ENCODE data around the gene INPP5A. TPM values are rescaled to one million over a fixed set of nuclear protein-coding genes. Genes with fewer than 3 reads are reported as not detected.

Gene INPP5A
- total RNA-seq, 2 donors from 2014 or later = 14.8 to 18.6 TPM

- DNase-seq (ENCODE audit: low spot score) (no peak), ATAC-seq (no peak)
- peaks cover 41 to 45% of the 10 kb centered on the region in 2 donors for H3K4me1 Mint-ChIP-seq (ENCODE audit: low read depth in 2 of 2)
- no peaks in the 10 kb centered on the region for H3K36me3 Mint-ChIP-seq
- peak overlapping the region; percentile 63 for H3K4me3 Mint-ChIP-seq
- H3K27ac Mint-ChIP-seq = peak overlapping the region; percentile 4 to 72
- peaks cover 0 to 2% of the 10 kb centered on the region in 2 donors for H3K27me3 Mint-ChIP-seq
- H3K9me3 Mint-ChIP-seq = no peaks in the 10 kb centered on the region
Measured at GRCh38 chr10:132539894-132540293, 2.3 kb downstream of the INPP5A start.

- Mint-ChIP-seq H3K4me1 (ENCODE audit: low read depth in 2 of 2) (peaks cover 42% of the 10 kb centered on the region in 2 donors), H3K27ac (peak overlapping the region; percentile 4 to 72), H3K36me3 (no peaks in the 10 kb centered on the region), H3K4me3 (peak overlapping the region; percentile 63), H3K27me3 (peaks cover 0 to 2% of the 10 kb centered on the region in 2 donors), H3K9me3 (no peaks in the 10 kb centered on the region)
- DNase-seq (ENCODE audit: low spot score) (no peak), ATAC-seq (no peak)
Measured at GRCh38 chr10:132540456-132540855, 2.9 kb downstream of the INPP5A start.

- DNase-seq (ENCODE audit: low spot score) (no peak), ATAC-seq (no peak)
- peak overlapping the region in 1 of 2 donors; percentile 13 for H3K27ac Mint-ChIP-seq
- peaks cover 0 to 2% of the 10 kb centered on the region in 2 donors for H3K27me3 Mint-ChIP-seq
- H3K4me1 Mint-ChIP-seq (ENCODE audit: low read depth in 2 of 2) = peaks cover 45 to 47% of the 10 kb centered on the region in 2 donors
- no peaks in the 10 kb centered on the region for H3K9me3 Mint-ChIP-seq
- H3K4me3 Mint-ChIP-seq = peak overlapping the region; percentile 63
- H3K36me3 Mint-ChIP-seq = no peaks in the 10 kb centered on the region
Measured at GRCh38 chr10:132541129-132541528, 3.5 kb downstream of the INPP5A start.

- Mint-ChIP-seq H3K4me1 (ENCODE audit: low read depth in 2 of 2) (peaks cover 44 to 47% of the 10 kb centered on the region in 2 donors), H3K27me3 (peaks cover 0 to 2% of the 10 kb centered on the region in 2 donors), H3K27ac (peak overlapping the region in 1 of 2 donors; percentile 13), H3K36me3 (no peaks in the 10 kb centered on the region), H3K9me3 (no peaks in the 10 kb centered on the region), H3K4me3 (peak overlapping the region; percentile 57)
- peak; percentile 32 for DNase-seq (ENCODE audit: low spot score)
- ATAC-seq = no peak
Measured at GRCh38 chr10:132541601-132542011, 4.0 kb downstream of the INPP5A start.

- Mint-ChIP-seq H3K27me3 (peaks cover 0 to 2% of the 10 kb centered on the region in 2 donors), H3K27ac (no peak overlapping the region), H3K4me3 (peak overlapping the region; percentile 22), H3K9me3 (no peaks in the 10 kb centered on the region), H3K36me3 (no peaks in the 10 kb centered on the region), H3K4me1 (ENCODE audit: low read depth in 2 of 2) (peaks cover 46 to 47% of the 10 kb centered on the region in 2 donors)
- ATAC-seq (no peak), DNase-seq (ENCODE audit: low spot score) (peak; percentile 54)
Measured at GRCh38 chr10:132542086-132542775, 4.6 kb downstream of the INPP5A start.

DNA sequence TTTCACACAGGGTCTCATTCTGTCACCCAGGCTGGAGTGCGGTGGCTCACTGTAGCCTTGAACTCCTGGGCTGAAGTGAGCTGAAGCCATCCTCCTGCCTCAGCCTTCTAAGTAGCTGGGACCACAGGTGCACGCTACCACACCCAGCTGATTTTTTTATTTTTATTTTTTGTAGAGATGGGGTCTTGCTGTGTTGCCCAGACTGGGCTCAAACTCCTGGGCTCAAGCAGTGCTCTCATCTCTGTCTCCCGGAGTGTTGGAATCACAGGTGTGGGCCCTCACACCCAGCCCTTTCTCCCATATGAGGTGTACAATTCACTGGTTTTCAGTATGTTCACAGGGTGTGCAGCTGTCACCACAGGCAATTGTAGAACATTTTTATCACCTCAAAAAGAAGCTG is 5.2 kb downstream of the INPP5A start:
- no peak for ATAC-seq
- DNase-seq (ENCODE audit: low spot score) = no peak
- Mint-ChIP-seq H3K4me3 (peak overlapping the region; percentile 3), H3K36me3 (no peaks in the 10 kb centered on the region), H3K27me3 (peaks cover 0 to 2% of the 10 kb centered on the region in 2 donors), H3K9me3 (no peaks in the 10 kb centered on the region), H3K4me1 (ENCODE audit: low read depth in 2 of 2) (peaks cover 46 to 47% of the 10 kb centered on the region in 2 donors), H3K27ac (no peak overlapping the region)

DNA sequence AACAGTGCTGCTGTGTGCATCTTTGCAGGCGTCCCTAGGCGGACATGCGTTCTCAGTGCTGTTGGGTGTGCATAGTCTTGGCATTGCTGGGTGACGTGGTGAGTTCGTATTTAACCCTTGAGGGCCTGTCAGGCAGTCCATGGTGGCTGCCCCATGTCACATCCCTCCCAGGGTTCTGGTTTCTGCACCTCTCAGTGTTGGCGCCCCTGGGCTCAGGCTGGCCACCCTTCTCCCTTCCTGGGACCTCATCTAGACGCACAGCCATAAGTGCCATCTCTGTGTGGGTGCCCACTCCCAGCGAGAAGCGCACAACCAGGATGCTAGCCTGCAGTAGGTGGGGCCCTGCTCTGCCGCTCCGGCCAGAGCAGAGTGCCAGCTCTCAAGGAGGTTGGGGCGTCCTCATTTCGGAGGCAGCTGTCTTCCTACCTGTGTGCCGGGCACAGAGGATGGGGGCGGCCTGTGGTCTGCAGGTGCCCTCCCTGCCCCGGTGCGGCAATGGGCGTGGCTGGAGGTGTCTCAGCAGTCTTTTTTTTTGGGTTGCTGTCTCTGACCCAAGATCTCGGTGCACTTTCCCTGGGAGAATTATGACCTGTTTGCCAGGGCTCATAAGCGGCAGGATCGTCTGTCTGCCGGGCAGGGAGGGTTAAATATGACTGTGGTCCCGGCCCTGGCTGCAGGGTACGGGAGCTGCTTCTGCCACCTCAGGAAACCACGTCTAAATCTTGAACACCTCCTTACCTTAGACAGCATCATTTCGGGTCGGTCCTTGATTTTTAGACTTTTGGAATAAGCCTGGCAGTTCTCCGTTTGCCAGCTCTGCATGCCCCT is 6.5 kb downstream of the INPP5A start:
- no peaks in the 10 kb centered on the region for H3K36me3 Mint-ChIP-seq
- no peak for ATAC-seq
- H3K27me3 Mint-ChIP-seq = peaks cover 0 to 2% of the 10 kb centered on the region in 2 donors
- no peaks in the 10 kb centered on the region for H3K9me3 Mint-ChIP-seq
- DNase-seq (ENCODE audit: low spot score) = peak; percentile 45
- peak overlapping the region; percentile 69 for H3K4me3 Mint-ChIP-seq
- H3K4me1 Mint-ChIP-seq (ENCODE audit: low read depth in 2 of 2) = peaks cover 40% of the 10 kb centered on the region in 2 donors
- peak overlapping the region; percentile 31 to 50 for H3K27ac Mint-ChIP-seq

- H3K4me1 Mint-ChIP-seq (ENCODE audit: low read depth in 2 of 2) = peaks cover 37 to 41% of the 10 kb centered on the region in 2 donors
- ATAC-seq (no peak), DNase-seq (ENCODE audit: low spot score) (peak; percentile 56)
- H3K9me3 Mint-ChIP-seq = no peaks in the 10 kb centered on the region
- H3K27me3 Mint-ChIP-seq = peaks cover 0 to 2% of the 10 kb centered on the region in 2 donors
- H3K27ac Mint-ChIP-seq = peak overlapping the region; percentile 31 to 50
- peak overlapping the region; percentile 69 for H3K4me3 Mint-ChIP-seq
- no peaks in the 10 kb centered on the region for H3K36me3 Mint-ChIP-seq
Measured at GRCh38 chr10:132544744-132545658, 7.4 kb downstream of the INPP5A start.

DNA sequence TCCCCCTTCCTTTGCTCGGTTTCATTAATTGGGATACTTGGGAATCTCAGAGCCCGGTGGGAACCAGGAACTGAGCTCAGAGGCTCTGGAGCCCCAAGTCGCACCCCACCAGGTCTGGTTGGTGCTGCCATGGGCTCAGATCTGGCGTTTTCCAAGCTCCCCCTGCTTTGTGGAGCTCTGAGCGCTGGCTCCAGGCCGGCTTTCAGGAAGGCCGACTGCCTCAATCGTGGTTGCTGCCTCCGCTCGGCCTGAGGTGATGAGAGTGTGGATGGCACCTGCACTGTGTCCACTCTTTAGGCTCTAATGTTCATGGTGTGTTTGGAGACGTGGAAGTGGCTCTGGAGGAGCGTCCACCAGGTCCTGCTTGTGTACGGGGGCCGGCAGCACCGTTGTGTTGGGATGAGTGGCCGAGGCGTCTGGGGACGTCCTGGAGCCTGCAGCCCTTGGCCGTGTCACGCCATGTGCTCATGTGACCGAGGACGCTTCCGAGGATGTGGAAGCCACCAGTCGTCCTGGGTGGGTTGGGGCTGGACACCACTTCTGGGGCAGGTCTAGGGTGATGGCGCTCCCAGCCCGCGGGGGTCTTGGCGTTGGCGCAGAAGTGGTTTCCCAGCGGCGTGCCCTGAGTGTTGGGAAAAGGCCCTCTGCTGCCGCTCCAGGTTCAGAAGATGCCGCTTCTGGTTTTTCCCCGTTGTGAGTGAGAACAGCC is 8.2 kb downstream of the INPP5A start:
- Mint-ChIP-seq H3K4me1 (ENCODE audit: low read depth in 2 of 2) (peaks cover 36 to 41% of the 10 kb centered on the region in 2 donors), H3K4me3 (no peak overlapping the region), H3K27ac (no peak overlapping the region), H3K27me3 (peaks cover 0 to 2% of the 10 kb centered on the region in 2 donors), H3K9me3 (no peaks in the 10 kb centered on the region), H3K36me3 (no peaks in the 10 kb centered on the region)
- no peak for ATAC-seq
- DNase-seq (ENCODE audit: low spot score) = peak; percentile 49

DNA sequence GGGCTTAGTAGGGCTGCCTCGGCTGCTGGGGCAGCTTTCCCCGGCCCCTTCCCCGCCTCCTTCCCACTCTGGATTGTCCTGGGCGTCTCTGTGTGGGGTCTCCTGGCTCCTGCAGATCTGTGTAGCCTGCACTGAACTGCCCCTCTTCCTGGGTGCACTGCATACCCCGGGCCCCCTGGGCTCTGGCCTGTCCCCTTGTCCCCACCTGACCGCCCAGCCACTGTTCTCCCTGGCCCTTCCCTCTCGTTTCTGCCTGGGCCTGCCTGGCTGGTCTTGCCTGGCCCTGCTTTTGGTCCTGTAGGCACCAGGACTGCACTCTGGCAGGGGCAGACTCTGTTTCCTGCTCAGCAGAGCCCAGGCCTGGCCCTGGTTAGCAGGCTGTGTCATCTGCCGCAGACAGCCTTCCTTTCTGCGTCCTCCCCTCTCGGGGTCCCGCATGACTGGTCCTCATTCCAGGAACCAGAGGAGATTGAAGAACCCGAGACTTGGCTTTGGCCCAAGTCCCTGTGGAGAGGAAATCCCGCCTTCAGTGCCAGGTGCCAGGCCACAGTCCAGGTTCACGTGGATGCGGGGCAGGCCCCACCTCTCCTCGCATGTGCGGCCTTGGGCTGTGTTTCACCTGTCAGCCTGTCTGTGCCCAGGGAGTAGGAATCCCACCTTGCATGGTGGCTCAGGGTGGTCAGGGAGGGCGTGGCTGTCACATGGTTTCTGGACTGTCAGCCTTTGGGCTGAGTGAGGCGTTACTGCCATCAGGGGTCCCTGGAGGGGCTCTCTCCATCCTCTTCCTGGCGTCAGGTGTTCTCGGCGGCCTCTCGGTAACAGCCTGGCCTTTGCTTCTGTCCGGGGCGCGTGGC is 9.2 kb downstream of the INPP5A start:
- DNase-seq (ENCODE audit: low spot score) (no peak), ATAC-seq (no peak)
- no peaks in the 10 kb centered on the region for H3K36me3 Mint-ChIP-seq
- H3K27ac Mint-ChIP-seq = no peak overlapping the region
- peaks cover 39 to 43% of the 10 kb centered on the region in 2 donors for H3K4me1 Mint-ChIP-seq (ENCODE audit: low read depth in 2 of 2)
- H3K4me3 Mint-ChIP-seq = no peak overlapping the region
- peaks cover 0 to 2% of the 10 kb centered on the region in 2 donors for H3K27me3 Mint-ChIP-seq
- H3K9me3 Mint-ChIP-seq = no peaks in the 10 kb centered on the region

DNA sequence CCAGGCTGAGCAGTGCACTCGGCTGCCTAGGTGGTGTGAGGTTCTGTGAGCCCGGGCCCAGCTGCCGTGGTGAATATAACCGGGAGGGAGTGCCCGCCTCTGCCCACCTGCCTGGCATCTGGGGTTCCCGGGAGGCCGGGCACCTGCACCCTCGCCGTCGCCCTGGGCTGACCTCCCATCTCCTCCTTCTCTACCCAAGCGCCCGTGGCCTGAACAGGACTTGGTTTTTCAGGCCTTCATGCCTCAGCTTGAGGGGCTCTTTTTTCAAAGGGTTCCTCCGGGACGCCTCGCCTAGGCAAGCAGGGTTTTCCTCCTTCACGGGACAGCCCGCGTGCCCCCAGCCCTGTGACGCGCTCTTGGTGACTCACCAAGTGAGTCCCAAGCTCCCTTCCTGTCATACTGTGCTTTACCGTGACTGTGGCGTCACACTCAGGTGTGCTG is 9.9 kb downstream of the INPP5A start:
- no peak for ATAC-seq
- Mint-ChIP-seq H3K27me3 (peaks cover 0 to 2% of the 10 kb centered on the region in 2 donors), H3K27ac (no peak overlapping the region), H3K9me3 (no peaks in the 10 kb centered on the region), H3K36me3 (no peaks in the 10 kb centered on the region), H3K4me1 (ENCODE audit: low read depth in 2 of 2) (peaks cover 39 to 43% of the 10 kb centered on the region in 2 donors), H3K4me3 (no peak overlapping the region)
- no peak for DNase-seq (ENCODE audit: low spot score)
